NT2/D1 (cell line): ENCODE measurements around the gene ELFN1.

Experiments used
- SUZ12 ChIP-seq: IDR thresholded peaks from 2 replicates; pipeline ENCODE4 v1.6.1; 2011; ENCODE audit not compliant: insufficient read length, insufficient read depth; ENCODE audit errors: extremely low read depth
- YY1 ChIP-seq: IDR thresholded peaks from 2 replicates; pipeline ENCODE4 v1.6.1; 2011; ENCODE audit not compliant: insufficient read length, insufficient read depth
- ZNF274 ChIP-seq: IDR thresholded peaks from 2 replicates; pipeline ENCODE4 v1.6.1; 2011; ENCODE audit warnings: mild to moderate bottlenecking, low read depth, low read length

GRCh38 chr7:1729183-1729582 lies 59.1 kb downstream of the ELFN1 start:
- TF ChIP-seq SUZ12: no peak
- TF ChIP-seq ZNF274: no peak
- no peak for TF ChIP-seq YY1
